A549 (cell line): ENCODE results near the gene TRIO.

Experiments
- ESRRA ChIP-seq: fragments of 150-350 bp; IDR thresholded peaks from 2 replicates; pipeline ENCODE4 v1.6.1; 2014; ENCODE audit warnings: mild to moderate bottlenecking, low read length, borderline replicate concordance
- POLR2A ChIP-seq: IDR thresholded peaks from 2 replicates; pipeline ENCODE4 v1.6.1; 2012; ENCODE audit warnings: mild to moderate bottlenecking, low read length
- REST ChIP-seq: fragments of 200-600 bp; sonication (generic); IDR thresholded peaks from 2 replicates; pipeline ENCODE4 v1.6.1; 2016; ENCODE audit warnings: antibody characterized with exemption, mild to moderate bottlenecking, moderate library complexity
- TF ChIP-seq, protein P1 (sequence below): fragments of >200 bp; sonication (Bioruptor Twin); formaldehyde crosslinking; IDR thresholded peaks from 3 replicates; pipeline ENCODE4 v1.5.1; 2016
- TF ChIP-seq, protein P2 (sequence below): fragments of 450-650 bp; IDR thresholded peaks from 2 replicates; pipeline ENCODE4 v1.6.1; 2014; ENCODE audit warnings: antibody characterized with exemption

DNA sequence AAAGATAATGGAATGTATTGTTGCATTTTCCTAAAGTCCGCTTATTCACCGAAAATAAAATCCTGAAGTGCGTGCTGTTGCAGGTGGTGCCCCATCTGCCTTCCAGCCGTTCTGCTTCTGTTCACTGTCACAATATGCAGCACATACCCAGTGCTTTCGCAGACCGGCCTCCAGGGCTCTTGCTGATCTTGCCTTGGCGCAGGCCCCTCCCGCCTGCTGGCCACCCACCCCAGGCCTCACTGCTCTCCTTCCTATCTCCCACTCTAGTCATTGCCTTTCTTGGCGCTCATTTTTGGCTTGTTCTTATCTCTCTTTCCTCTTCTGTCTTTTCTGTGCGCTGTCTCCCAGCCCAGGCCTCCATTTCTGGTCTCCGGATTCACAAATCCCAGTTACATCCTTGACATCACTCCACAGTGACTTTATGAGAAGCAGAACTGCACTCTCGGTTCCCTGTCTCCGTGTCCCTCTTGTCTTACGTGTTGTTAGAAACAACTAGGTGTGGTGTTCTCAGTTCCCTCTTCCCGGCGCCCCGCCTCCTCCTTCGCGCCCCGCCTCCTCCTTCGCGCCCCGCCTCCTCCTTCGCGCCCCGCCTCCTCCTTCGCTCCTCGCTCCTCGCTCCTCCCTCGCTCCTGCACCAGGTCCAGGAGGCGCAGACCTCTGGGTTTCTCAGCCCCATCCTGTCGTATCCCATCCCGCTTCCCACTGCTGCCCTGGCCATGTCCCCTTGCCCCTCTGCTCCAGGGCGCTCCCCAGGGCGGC is 236.8 kb downstream of the TRIO start:
- TF ChIP-seq, protein P1, sequence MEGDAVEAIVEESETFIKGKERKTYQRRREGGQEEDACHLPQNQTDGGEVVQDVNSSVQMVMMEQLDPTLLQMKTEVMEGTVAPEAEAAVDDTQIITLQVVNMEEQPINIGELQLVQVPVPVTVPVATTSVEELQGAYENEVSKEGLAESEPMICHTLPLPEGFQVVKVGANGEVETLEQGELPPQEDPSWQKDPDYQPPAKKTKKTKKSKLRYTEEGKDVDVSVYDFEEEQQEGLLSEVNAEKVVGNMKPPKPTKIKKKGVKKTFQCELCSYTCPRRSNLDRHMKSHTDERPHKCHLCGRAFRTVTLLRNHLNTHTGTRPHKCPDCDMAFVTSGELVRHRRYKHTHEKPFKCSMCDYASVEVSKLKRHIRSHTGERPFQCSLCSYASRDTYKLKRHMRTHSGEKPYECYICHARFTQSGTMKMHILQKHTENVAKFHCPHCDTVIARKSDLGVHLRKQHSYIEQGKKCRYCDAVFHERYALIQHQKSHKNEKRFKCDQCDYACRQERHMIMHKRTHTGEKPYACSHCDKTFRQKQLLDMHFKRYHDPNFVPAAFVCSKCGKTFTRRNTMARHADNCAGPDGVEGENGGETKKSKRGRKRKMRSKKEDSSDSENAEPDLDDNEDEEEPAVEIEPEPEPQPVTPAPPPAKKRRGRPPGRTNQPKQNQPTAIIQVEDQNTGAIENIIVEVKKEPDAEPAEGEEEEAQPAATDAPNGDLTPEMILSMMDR, result no peak
- TF ChIP-seq REST (no peak), ESRRA (no peak), POLR2A (no peak)
- TF ChIP-seq, protein P2, sequence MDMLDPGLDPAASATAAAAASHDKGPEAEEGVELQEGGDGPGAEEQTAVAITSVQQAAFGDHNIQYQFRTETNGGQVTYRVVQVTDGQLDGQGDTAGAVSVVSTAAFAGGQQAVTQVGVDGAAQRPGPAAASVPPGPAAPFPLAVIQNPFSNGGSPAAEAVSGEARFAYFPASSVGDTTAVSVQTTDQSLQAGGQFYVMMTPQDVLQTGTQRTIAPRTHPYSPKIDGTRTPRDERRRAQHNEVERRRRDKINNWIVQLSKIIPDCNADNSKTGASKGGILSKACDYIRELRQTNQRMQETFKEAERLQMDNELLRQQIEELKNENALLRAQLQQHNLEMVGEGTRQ, result no peak
